Fibroblast of lung (primary cell): ENCODE measurements around the gene FCMR. TPM values are rescaled to one million over a fixed set of nuclear protein-coding genes. Genes with fewer than 3 reads are reported as not detected.
"Not testable (repeated sequence)": the region's sequence is repeated elsewhere in the genome, so short reads cannot be mapped to it uniquely, and the experiment has no call there.

Experiments used
- DNase-seq, 2 donors: peaks; one replicate each; pipeline versions ENCODE4 v3.0.0 to v3.0.0-alpha.2; 2010; ENCODE audit warnings: low read depth in 2 of 2
- H2AFZ ChIP-seq: 2 replicates; pipeline ENCODE4 v1.5.1; 2012; ENCODE audit warnings: low read length, control low read depth, inconsistent platforms
- H3K27ac ChIP-seq: 2 replicates; pipeline ENCODE4 v1.5.1; 2011; ENCODE audit warnings: low read length, control low read depth; ENCODE audit not compliant: insufficient read depth
- H3K27me3 ChIP-seq: 2 replicates; pipeline ENCODE4 v1.5.1; 2011; ENCODE audit warnings: mild to moderate bottlenecking, low read length; ENCODE audit not compliant: control insufficient read depth, insufficient read depth
- H3K36me3 ChIP-seq: 2 replicates; pipeline ENCODE4 v1.5.1; 2011; ENCODE audit warnings: low read length; ENCODE audit not compliant: control insufficient read depth, insufficient read depth
- H3K4me1 ChIP-seq: 2 replicates; pipeline ENCODE4 v1.5.1; 2011; ENCODE audit warnings: low read length; ENCODE audit not compliant: control insufficient read depth, insufficient read depth; ENCODE audit errors: extremely low read depth
- H3K4me2 ChIP-seq: 2 replicates; pipeline ENCODE4 v1.5.1; 2011; ENCODE audit warnings: low read length, control low read depth; ENCODE audit not compliant: insufficient read depth; ENCODE audit errors: extremely low read depth
- H3K4me3 ChIP-seq, 4 experiments: fragments of 200-600 bp in 1 of 4; sonication (generic) in 1 of 4; replicated peaks in 1 of 4; 2 replicates each; pipeline ENCODE4 v1.5.1; 2011 to 2016; ENCODE audit warnings: low read length in 4 of 4, low read depth in 3 of 4, mild to moderate bottlenecking in 3 of 4, control low read depth in 2 of 4, inconsistent platforms in 1 of 4, mixed read lengths in 1 of 4; ENCODE audit not compliant: insufficient read depth in 1 of 4; ENCODE audit errors: control extremely low read depth in 1 of 4
- H3K79me2 ChIP-seq: 2 replicates; pipeline ENCODE4 v1.5.1; 2012; ENCODE audit warnings: mild to moderate bottlenecking, low read length, inconsistent platforms; ENCODE audit not compliant: control insufficient read depth, insufficient read depth
- H3K9ac ChIP-seq: 2 replicates; pipeline ENCODE4 v1.5.1; 2011; ENCODE audit warnings: mild to moderate bottlenecking, low read length, control low read depth; ENCODE audit not compliant: insufficient read depth
- H3K9me3 ChIP-seq: 2 replicates; pipeline ENCODE4 v1.5.1; 2012; ENCODE audit warnings: low read depth, low read length; ENCODE audit not compliant: control insufficient read depth, insufficient read depth
- H4K20me1 ChIP-seq: 2 replicates; pipeline ENCODE4 v1.5.1; 2011; ENCODE audit warnings: low read length; ENCODE audit not compliant: control insufficient read depth, insufficient read depth; ENCODE audit errors: extremely low read depth
- EZH2 ChIP-seq: IDR thresholded peaks from 2 replicates; pipeline ENCODE4 v1.5.1; 2012; ENCODE audit warnings: low read length, control low read depth, mild to moderate bottlenecking; ENCODE audit errors: missing control alignments
- polyA plus RNA-seq, 2 donors: library from polyadenylated mRNA; depleted of rRNA in 1 of 2; stranded (reverse) in 1 of 2; unstranded in 1 of 2; fragments of >200 nt; gene quantifications; 2 replicates each; pipeline ENCODE4 v1.2.1, GENCODE V29; 2011 to 2012; ENCODE audit warnings: missing spikeins in 1 of 2
- total RNA-seq: library from RNA; depleted of rRNA; stranded (reverse); fragments of >200 nt; gene quantifications from 2 replicates; pipeline ENCODE4 v1.2.1, GENCODE V29; 2014
- TF ChIP-seq, protein P1 (sequence below), 2 donors: IDR thresholded peaks in 1 of 2; conservative IDR thresholded peaks in 1 of 2; 1 replicate in 1 of 2; 2 replicates in 1 of 2; pipeline ENCODE4 v1.5.1; 2011 to 2012; ENCODE audit warnings: low read length in 2 of 2, control low read depth in 1 of 2, inconsistent platforms in 1 of 2, low read depth in 1 of 2, mild to moderate bottlenecking in 1 of 2

The FCMR gene
- total and polyA plus RNA-seq, 2 donors (not counting 1 experiment from before 2014, with no cell fraction given): 0.33 to 4.3 TPM

GRCh38 chr1:206925106-206925736, 3.5 kb upstream of the FCMR start:
- no peak overlapping the region for H2AFZ ChIP-seq
- H3K36me3 ChIP-seq: no peaks in the 10 kb centered on the region
- no peak for TF ChIP-seq EZH2
- TF ChIP-seq, protein P1, sequence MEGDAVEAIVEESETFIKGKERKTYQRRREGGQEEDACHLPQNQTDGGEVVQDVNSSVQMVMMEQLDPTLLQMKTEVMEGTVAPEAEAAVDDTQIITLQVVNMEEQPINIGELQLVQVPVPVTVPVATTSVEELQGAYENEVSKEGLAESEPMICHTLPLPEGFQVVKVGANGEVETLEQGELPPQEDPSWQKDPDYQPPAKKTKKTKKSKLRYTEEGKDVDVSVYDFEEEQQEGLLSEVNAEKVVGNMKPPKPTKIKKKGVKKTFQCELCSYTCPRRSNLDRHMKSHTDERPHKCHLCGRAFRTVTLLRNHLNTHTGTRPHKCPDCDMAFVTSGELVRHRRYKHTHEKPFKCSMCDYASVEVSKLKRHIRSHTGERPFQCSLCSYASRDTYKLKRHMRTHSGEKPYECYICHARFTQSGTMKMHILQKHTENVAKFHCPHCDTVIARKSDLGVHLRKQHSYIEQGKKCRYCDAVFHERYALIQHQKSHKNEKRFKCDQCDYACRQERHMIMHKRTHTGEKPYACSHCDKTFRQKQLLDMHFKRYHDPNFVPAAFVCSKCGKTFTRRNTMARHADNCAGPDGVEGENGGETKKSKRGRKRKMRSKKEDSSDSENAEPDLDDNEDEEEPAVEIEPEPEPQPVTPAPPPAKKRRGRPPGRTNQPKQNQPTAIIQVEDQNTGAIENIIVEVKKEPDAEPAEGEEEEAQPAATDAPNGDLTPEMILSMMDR (conservative IDR thresholded peaks at IDR 0.05 in 1 of 2, IDR thresholded peaks at IDR 0.05 in 1 of 2; ENCODE audit: low read depth in 1 of 2, low read length in 2 of 2): no peak
- no peaks in the 10 kb centered on the region for H3K27me3 ChIP-seq
- no peak for DNase-seq
- no peaks in the 10 kb centered on the region for H3K9me3 ChIP-seq
- H3K9ac ChIP-seq: no peak overlapping the region
- no peak overlapping the region for H3K4me3 ChIP-seq
- H3K4me1 ChIP-seq: no peaks in the 10 kb centered on the region
- no peak overlapping the region for H3K4me2 ChIP-seq
- no peaks in the 10 kb centered on the region for H4K20me1 ChIP-seq
- no peak overlapping the region for H3K27ac ChIP-seq
- H3K79me2 ChIP-seq: no peaks in the 10 kb centered on the region

DNA sequence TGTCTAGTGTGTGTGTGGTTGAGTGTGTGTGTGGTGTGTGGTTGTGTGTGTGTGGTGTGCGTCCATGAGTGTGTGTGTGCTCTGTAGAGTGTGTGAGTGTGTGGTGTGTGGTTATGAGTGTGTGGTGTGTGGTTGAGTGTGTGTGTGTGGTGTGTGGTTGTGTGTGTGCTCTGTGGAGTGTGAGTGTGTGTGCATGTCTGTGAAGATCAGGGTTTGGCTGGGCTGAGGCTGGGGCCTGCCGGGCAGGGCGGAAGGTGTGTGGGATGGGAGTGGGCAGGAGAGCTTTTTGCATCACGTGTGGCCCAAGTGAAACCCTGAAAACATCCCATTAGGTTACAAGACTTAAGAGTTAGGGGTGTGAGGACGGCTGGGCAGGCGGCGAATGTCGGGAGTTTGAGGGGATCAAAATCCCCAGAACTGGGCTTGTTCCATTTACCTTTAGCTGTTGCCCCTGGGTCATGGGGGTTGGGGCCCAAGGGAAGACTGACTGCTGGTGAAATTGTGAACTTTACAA, 2.9 kb upstream of the FCMR start:
- H3K79me2 ChIP-seq: no peaks in the 10 kb centered on the region

GRCh38 chr1:206923961-206924557, 2.3 kb upstream of the FCMR start:
- H3K4me1 ChIP-seq, H3K9ac ChIP-seq, H3K9me3 ChIP-seq, H3K4me2 ChIP-seq, H3K27ac ChIP-seq, H3K4me3 ChIP-seq, DNase-seq, H2AFZ ChIP-seq, H4K20me1 ChIP-seq, H3K79me2 ChIP-seq, H3K36me3 ChIP-seq, H3K27me3 ChIP-seq: not testable (repeated sequence)

More for the DNA sequence above, 2.9 kb upstream of the FCMR start:
- H3K9me3 ChIP-seq: no peaks in the 10 kb centered on the region
- no peaks in the 10 kb centered on the region for H4K20me1 ChIP-seq
- no peak overlapping the region for H3K4me2 ChIP-seq
- no peak overlapping the region for H2AFZ ChIP-seq
- no peaks in the 10 kb centered on the region for H3K4me1 ChIP-seq
- no peak overlapping the region for H3K4me3 ChIP-seq
- DNase-seq: no peak
- no peak for TF ChIP-seq EZH2
- TF ChIP-seq, protein P1 (conservative IDR thresholded peaks at IDR 0.05 in 1 of 2, IDR thresholded peaks at IDR 0.05 in 1 of 2; ENCODE audit: low read depth in 1 of 2, low read length in 2 of 2): no peak
- no peaks in the 10 kb centered on the region for H3K36me3 ChIP-seq
- H3K27ac ChIP-seq: no peak overlapping the region
- H3K9ac ChIP-seq: no peak overlapping the region
- H3K27me3 ChIP-seq: no peaks in the 10 kb centered on the region
